OCI-LY7 (cell line): ENCODE data around the gene ALK. TPM values are rescaled to one million over a fixed set of nuclear protein-coding genes. Genes with fewer than 3 reads are reported as not detected.
A peak's percentile ranks its signal among the peaks of the same experiment; 100 is the strongest.

Experiments
- BruUV-seq: library from RNA; stranded (reverse); fragments of 400-500 nt; replicated peaks from 2 replicates; lab custom pipeline; 2021; lab: Mats Ljungman, UMichigan
- CTCF ChIA-PET: fragments of 300-600 bp; sonication (Branson Sonifier 250); formaldehyde crosslinking; loops from one replicate; lab custom pipeline; 2022; ENCODE audit warnings: antibody characterized with exemption; ENCODE audit not compliant: unreplicated experiment; lab: Charles Lee
- POLR2A ChIA-PET: fragments of 300-600 bp; sonication (Branson Sonifier 250); formaldehyde crosslinking; loops from one replicate; lab custom pipeline; 2022; ENCODE audit warnings: antibody characterized with exemption; lab: Charles Lee
- DNase-seq: peaks from one replicate; pipeline ENCODE4 v3.0.0-alpha.2; 2015; ENCODE audit warnings: low spot score
- H2AFZ ChIP-seq: fragments of 200-600 bp; sonication (generic), shearing (Covaris generic); 2 replicates; pipeline ENCODE4 v1.6.1; 2014; ENCODE audit warnings: mild to moderate bottlenecking, antibody characterized with exemption, low read length, moderate library complexity
- H3K27ac ChIP-seq: fragments of 200-600 bp; sonication (generic); 2 replicates; pipeline ENCODE4 v1.5.1; 2014; ENCODE audit warnings: mixed run types, low read depth, mild to moderate bottlenecking, moderate library complexity, low read length, inconsistent platforms; ENCODE audit not compliant: poor library complexity, severe bottlenecking
- H3K36me3 ChIP-seq: fragments of 200-600 bp; sonication (generic); 2 replicates; pipeline ENCODE4 v1.6.1; 2014; ENCODE audit warnings: mild to moderate bottlenecking, antibody characterized with exemption, low read length, moderate library complexity, mixed read lengths; ENCODE audit not compliant: insufficient read depth
- H3K4me1 ChIP-seq: fragments of 200-600 bp; sonication (generic); 2 replicates; pipeline ENCODE4 v1.5.1; 2014; ENCODE audit warnings: mild to moderate bottlenecking, low read length; ENCODE audit not compliant: insufficient read depth, poor library complexity, severe bottlenecking
- H3K4me2 ChIP-seq: fragments of 200-600 bp; sonication (generic); 2 replicates; pipeline ENCODE4 v1.6.1; 2014; ENCODE audit warnings: mild to moderate bottlenecking, low read length
- H3K4me3 ChIP-seq: fragments of 200-600 bp; sonication (generic); 2 replicates; pipeline ENCODE4 v1.5.1; 2014; ENCODE audit warnings: mild to moderate bottlenecking, low read depth, low read length; ENCODE audit not compliant: poor library complexity, severe bottlenecking
- H3K79me2 ChIP-seq: fragments of 200-600 bp; sonication (generic); 2 replicates; pipeline ENCODE4 v1.6.1; 2016; ENCODE audit warnings: low read depth, mild to moderate bottlenecking, low read length, moderate library complexity, mixed read lengths; ENCODE audit not compliant: insufficient read depth
- H3K9me2 ChIP-seq: fragments of 200-600 bp; sonication (generic); 2 replicates; pipeline ENCODE4 v1.6.1; 2016; ENCODE audit warnings: mild to moderate bottlenecking, low read length, mixed read lengths; ENCODE audit not compliant: insufficient read depth
- H3K9me3 ChIP-seq: fragments of 200-600 bp; sonication (generic); 2 replicates; pipeline ENCODE4 v1.6.1; 2014; ENCODE audit warnings: mild to moderate bottlenecking, mixed run types, low read length, mixed read lengths
- H4K20me1 ChIP-seq: fragments of 200-600 bp; sonication (generic); 2 replicates; pipeline ENCODE4 v1.6.1; 2014; ENCODE audit warnings: mild to moderate bottlenecking, antibody characterized with exemption, low read length, moderate library complexity, mixed read lengths; ENCODE audit not compliant: insufficient read depth
- CTCF ChIP-seq: fragments of 200-600 bp; sonication (generic); conservative IDR thresholded peaks from 2 replicates; pipeline ENCODE4 v1.5.1; 2014; ENCODE audit warnings: mild to moderate bottlenecking, antibody characterized with exemption, low read length, moderate library complexity, mixed read lengths
- EZH2phosphoT487 ChIP-seq: fragments of 200-600 bp; sonication (generic); IDR thresholded peaks from 2 replicates; pipeline ENCODE4 v1.6.1; 2018; ENCODE audit warnings: low read depth, borderline replicate concordance, mild to moderate bottlenecking, mixed run types, antibody characterized with exemption, low read length, moderate library complexity, mixed read lengths
- intact Hi-C: fragments of 100-400 bp; cut with micrococcal nuclease; formaldehyde crosslinking; loops from one replicate; pipeline ENCODE4 v1.10.0; 2022; ENCODE audit not compliant: unreplicated experiment
- total RNA-seq, 2 experiments: library from RNA; depleted of rRNA in 1 of 2; stranded (reverse); fragments of >200 nt in 1 of 2; shearing (Covaris generic) in 1 of 2; gene quantifications; 2 replicates each; pipeline ENCODE4 v1.2.3, GENCODE V29; 2014 to 2022

The ALK gene
- total RNA-seq, 2 experiments from 2014 or later, result 0.09 TPM; not detected in 1

GRCh38 chr2:29644949-29645348 is 276.4 kb downstream of the ALK start:
- ChIA-PET CTCF (no interaction called here), POLR2A (interaction anchor here (0.8 kb wide), 1 partner anchor 18 kb away, joined by 3 read pairs; no protein-coding TSS in a partner anchor)
- H3K27ac ChIP-seq, result no peak overlapping the region
- BruUV-seq, result no TSS peak
- intact Hi-C loops, result no loop called here
- no peaks in the 10 kb centered on the region for H4K20me1 ChIP-seq
- no peak overlapping the region for H2AFZ ChIP-seq
- H3K4me2 ChIP-seq, result no peak overlapping the region
- no peak for DNase-seq
- no peaks in the 10 kb centered on the region for H3K9me2 ChIP-seq
- H3K4me3 ChIP-seq, result no peak overlapping the region
- H3K9me3 ChIP-seq, result no peaks in the 10 kb centered on the region
- no peaks in the 10 kb centered on the region for H3K79me2 ChIP-seq
- TF ChIP-seq CTCF, result 0 out of 2 replicates have a peak, but pooled peaks have one; percentile 21
- TF ChIP-seq EZH2phosphoT487, result no peak
- no peaks in the 10 kb centered on the region for H3K4me1 ChIP-seq
- H3K36me3 ChIP-seq, result no peaks in the 10 kb centered on the region

- Histone ChIP-seq H3K9me2 (no peaks in the 10 kb centered on the region), H4K20me1 (no peaks in the 10 kb centered on the region), H3K27ac (no peak overlapping the region), H3K79me2 (no peaks in the 10 kb centered on the region), H3K4me2 (no peak overlapping the region), H3K4me1 (no peaks in the 10 kb centered on the region), H3K4me3 (no peak overlapping the region), H2AFZ (no peak overlapping the region), H3K36me3 (no peaks in the 10 kb centered on the region), H3K9me3 (no peaks in the 10 kb centered on the region)
- DNase-seq, result no peak
- BruUV-seq, result no TSS peak
- ChIA-PET CTCF (no interaction called here), POLR2A (interaction anchor here (0.7 kb wide), 1 partner anchor 10 kb away, joined by 4 read pairs; no protein-coding TSS in a partner anchor)
- TF ChIP-seq EZH2phosphoT487, result no peak
- TF ChIP-seq CTCF, result no peak
- intact Hi-C loops, result no loop called here
These were observed 278.2 kb downstream of the ALK start for GRCh38 chr2:29643196-29643595.

DNA sequence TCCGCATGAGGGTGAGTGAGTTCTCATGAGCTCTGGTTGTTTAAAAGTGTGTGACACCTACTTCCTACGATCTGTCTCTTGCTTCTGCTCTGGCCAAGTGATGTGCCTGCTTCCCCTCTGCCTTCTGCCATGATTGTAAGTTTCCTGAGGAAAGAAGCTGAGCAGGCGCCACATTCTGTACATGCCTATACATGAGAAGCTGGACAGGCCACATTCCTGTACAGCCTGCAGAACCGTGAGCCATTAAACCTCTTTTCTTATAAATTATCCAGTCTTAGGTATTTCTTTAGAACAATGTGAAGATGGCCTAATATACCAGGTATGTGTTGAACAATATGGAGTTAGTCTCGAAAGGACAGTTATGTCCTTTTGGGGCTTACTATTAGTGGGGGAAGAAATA is 281.0 kb downstream of the ALK start:
- H4K20me1 ChIP-seq, result no peaks in the 10 kb centered on the region
- H3K9me3 ChIP-seq, result no peaks in the 10 kb centered on the region
- H3K4me3 ChIP-seq, result no peak overlapping the region
- ChIA-PET POLR2A (no interaction called here), CTCF (no interaction called here)
- no peak overlapping the region for H3K4me2 ChIP-seq
- no peaks in the 10 kb centered on the region for H3K4me1 ChIP-seq
- no peaks in the 10 kb centered on the region for H3K9me2 ChIP-seq
- no peak overlapping the region for H2AFZ ChIP-seq
- H3K79me2 ChIP-seq, result no peaks in the 10 kb centered on the region
- no peaks in the 10 kb centered on the region for H3K36me3 ChIP-seq
- no peak for TF ChIP-seq CTCF
- TF ChIP-seq EZH2phosphoT487, result no peak
- DNase-seq, result no peak
- no peak overlapping the region for H3K27ac ChIP-seq
- intact Hi-C loops, result no loop called here
- no TSS peak for BruUV-seq
